ENCODE data around the gene MTA2.

Gene MTA2

GRCh38 chr11:62558669-62559068 is 43.0 kb downstream of the MTA2 start:
- DNase-seq (ENCODE audit: low read depth): no peak
- TF ChIP-seq, protein P1, sequence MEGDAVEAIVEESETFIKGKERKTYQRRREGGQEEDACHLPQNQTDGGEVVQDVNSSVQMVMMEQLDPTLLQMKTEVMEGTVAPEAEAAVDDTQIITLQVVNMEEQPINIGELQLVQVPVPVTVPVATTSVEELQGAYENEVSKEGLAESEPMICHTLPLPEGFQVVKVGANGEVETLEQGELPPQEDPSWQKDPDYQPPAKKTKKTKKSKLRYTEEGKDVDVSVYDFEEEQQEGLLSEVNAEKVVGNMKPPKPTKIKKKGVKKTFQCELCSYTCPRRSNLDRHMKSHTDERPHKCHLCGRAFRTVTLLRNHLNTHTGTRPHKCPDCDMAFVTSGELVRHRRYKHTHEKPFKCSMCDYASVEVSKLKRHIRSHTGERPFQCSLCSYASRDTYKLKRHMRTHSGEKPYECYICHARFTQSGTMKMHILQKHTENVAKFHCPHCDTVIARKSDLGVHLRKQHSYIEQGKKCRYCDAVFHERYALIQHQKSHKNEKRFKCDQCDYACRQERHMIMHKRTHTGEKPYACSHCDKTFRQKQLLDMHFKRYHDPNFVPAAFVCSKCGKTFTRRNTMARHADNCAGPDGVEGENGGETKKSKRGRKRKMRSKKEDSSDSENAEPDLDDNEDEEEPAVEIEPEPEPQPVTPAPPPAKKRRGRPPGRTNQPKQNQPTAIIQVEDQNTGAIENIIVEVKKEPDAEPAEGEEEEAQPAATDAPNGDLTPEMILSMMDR (IDR thresholded peaks at IDR 0.05; ENCODE audit: low read depth, low read length, missing control alignments): no peak
- H3K4me3 ChIP-seq (ENCODE audit: low read depth, low read length): no peak overlapping the region
- in situ Hi-C loops (cut with HindIII; ENCODE audit: low sequenced_read_pairs): no loop called here

- TF ChIP-seq, protein P1 (IDR thresholded peaks at IDR 0.05; ENCODE audit: low read depth, low read length, missing control alignments): no peak
- in situ Hi-C loops (cut with HindIII; ENCODE audit: low sequenced_read_pairs): no loop called here
- H3K4me3 ChIP-seq (ENCODE audit: low read depth, low read length): no peak overlapping the region
- no peak for DNase-seq (ENCODE audit: low read depth)
These were observed 44.6 kb downstream of the MTA2 start for GRCh38 chr11:62556875-62557631.

- TF ChIP-seq, protein P1 (IDR thresholded peaks at IDR 0.05; ENCODE audit: low read depth, low read length, missing control alignments): no peak
- peak; percentile 84 for DNase-seq (ENCODE audit: low read depth)
- in situ Hi-C loops (cut with HindIII; ENCODE audit: low sequenced_read_pairs): no loop called here
- peak overlapping the region; percentile 1 for H3K4me3 ChIP-seq (ENCODE audit: low read depth, low read length)
These were observed 45.4 kb downstream of the MTA2 start for GRCh38 chr11:62556108-62556874.

GRCh38 chr11:62555464-62556107 is 46.1 kb downstream of the MTA2 start:
- in situ Hi-C loops (cut with HindIII; ENCODE audit: low sequenced_read_pairs): no loop called here
- peak overlapping the region; percentile 1 for H3K4me3 ChIP-seq (ENCODE audit: low read depth, low read length)
- DNase-seq (ENCODE audit: low read depth): no peak
- TF ChIP-seq, protein P1 (IDR thresholded peaks at IDR 0.05; ENCODE audit: low read depth, low read length, missing control alignments): no peak

DNA sequence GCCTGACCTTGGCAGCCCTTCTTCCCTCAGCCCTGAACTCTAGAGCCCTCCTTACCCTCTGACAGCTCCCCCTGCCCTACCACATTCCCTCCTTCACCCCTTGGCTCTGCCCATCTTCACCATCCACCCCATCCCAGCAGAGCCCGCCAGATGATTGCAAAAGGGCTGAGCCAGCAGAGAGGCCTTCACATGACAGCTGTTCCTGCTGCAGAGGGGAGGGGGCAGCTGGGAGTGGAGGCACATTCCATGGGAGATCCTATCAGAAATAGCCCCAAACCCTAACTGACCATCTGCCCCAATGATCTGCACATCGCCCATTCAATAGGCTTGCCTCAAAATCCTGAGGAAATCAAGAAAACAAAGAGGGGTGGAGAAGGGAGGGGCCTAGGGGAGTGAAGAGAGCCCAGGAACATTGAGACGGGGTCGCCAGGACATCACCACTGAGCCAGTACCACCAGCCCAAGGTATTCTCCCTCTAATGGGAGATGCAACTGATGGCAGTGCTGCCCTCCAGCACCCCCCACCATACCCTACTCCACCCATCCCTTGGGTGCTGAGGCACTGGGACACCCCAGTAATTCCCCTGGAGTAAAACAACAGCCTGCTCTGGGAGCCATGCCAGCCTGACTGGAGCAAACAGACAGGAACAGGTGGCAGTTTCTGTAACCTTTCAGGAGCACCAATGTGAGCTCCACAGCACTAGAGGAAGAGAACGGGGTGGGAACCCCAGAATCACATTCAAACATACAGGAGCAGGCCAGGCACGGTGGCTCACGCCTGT is 47.1 kb downstream of the MTA2 start:
- H3K4me3 ChIP-seq (ENCODE audit: low read depth, low read length): no peak overlapping the region
- DNase-seq (ENCODE audit: low read depth): no peak
- in situ Hi-C loops (cut with HindIII; ENCODE audit: low sequenced_read_pairs): no loop called here
- TF ChIP-seq, protein P1 (IDR thresholded peaks at IDR 0.05; ENCODE audit: low read depth, low read length, missing control alignments): no peak

GRCh38 chr11:62553839-62554361 is 47.8 kb downstream of the MTA2 start:
- TF ChIP-seq, protein P1 (IDR thresholded peaks at IDR 0.05; ENCODE audit: low read depth, low read length, missing control alignments): no peak
- DNase-seq (ENCODE audit: low read depth): no peak
- in situ Hi-C loops (cut with HindIII; ENCODE audit: low sequenced_read_pairs): no loop called here
- peak overlapping the region; percentile 14 for H3K4me3 ChIP-seq (ENCODE audit: low read depth, low read length)

Measured in astrocyte of the cerebellum (primary cell).